ENCODE measurements around the gene ADIPOR1.

GRCh38 chr1:202901555-202901954 is 56.6 kb downstream of the ADIPOR1 start:
- TF ChIP-seq EZH2phosphoT487 (IDR thresholded peaks at IDR 0.05; ENCODE audit: insufficient read depth, low read depth) (no peak), EZH2 (IDR thresholded peaks at IDR 0.05; ENCODE audit: insufficient read depth, poor library complexity, severe bottlenecking) (no peak)

Data from GM23248 (cell line).